Activated B cell treated with CpG ODN at 0.5 μM for 24 hours (primary cell): ENCODE data around the gene ROBO2. TPM values are rescaled to one million over a fixed set of nuclear protein-coding genes. Genes with fewer than 3 reads are reported as not detected.

Experiments used
- ATAC-seq: fragments of 200-7000 bp; cut with Tn5 transposase; one replicate; pipeline ENCODE4 v1.10.0; 2021; ENCODE audit warnings: low read depth, mild to moderate bottlenecking, moderate library complexity
- CTCF ChIA-PET: fragments of 350-600 bp; sonication (Branson Sonifier 250); formaldehyde crosslinking; loops from one replicate; lab custom pipeline; 2021; ENCODE audit warnings: antibody characterized with exemption; lab: Charles Lee
- POLR2A ChIA-PET: fragments of 350-600 bp; sonication (Branson Sonifier 250); formaldehyde crosslinking; loops from one replicate; lab custom pipeline; 2021; ENCODE audit warnings: antibody characterized with exemption; lab: Charles Lee
- DNase-seq: peaks from one replicate; pipeline ENCODE4 v3.0.0; 2022
- H3K27ac Mint-ChIP-seq: one replicate; pipeline ENCODE4 v1.8.0; 2020; ENCODE audit warnings: mixed read lengths
- H3K27me3 Mint-ChIP-seq: one replicate; pipeline ENCODE4 v1.8.0; 2021; ENCODE audit warnings: mixed read lengths
- H3K36me3 Mint-ChIP-seq: one replicate; pipeline ENCODE4 v1.8.0; 2021; ENCODE audit warnings: low read depth, mixed read lengths
- H3K4me1 Mint-ChIP-seq: one replicate; pipeline ENCODE4 v1.8.0; 2021; ENCODE audit warnings: mixed read lengths
- H3K4me3 Mint-ChIP-seq: one replicate; pipeline ENCODE4 v1.8.0; 2020; ENCODE audit warnings: mild to moderate bottlenecking, mixed read lengths
- H3K9me3 Mint-ChIP-seq: one replicate; pipeline ENCODE4 v1.8.0; 2020; ENCODE audit warnings: mixed read lengths
- intact Hi-C: fragments of 100-400 bp; cut with micrococcal nuclease; formaldehyde crosslinking; loops from one replicate; pipeline ENCODE4 v1.15.1; 2024
- total RNA-seq: library from RNA; stranded (reverse); gene quantifications from 2 replicates; pipeline ENCODE4 v1.2.3, GENCODE V29; 2022
- TF ChIP-seq, protein P1 (sequence below): fragments of 200-600 bp; IDR thresholded peaks from one replicate; pipeline ENCODE4 v1.8.0; 2022; ENCODE audit warnings: antibody characterized with exemption, mild to moderate bottlenecking

ROBO2 gene
- total RNA-seq, 1 donor from 2014 or later: not detected

DNA sequence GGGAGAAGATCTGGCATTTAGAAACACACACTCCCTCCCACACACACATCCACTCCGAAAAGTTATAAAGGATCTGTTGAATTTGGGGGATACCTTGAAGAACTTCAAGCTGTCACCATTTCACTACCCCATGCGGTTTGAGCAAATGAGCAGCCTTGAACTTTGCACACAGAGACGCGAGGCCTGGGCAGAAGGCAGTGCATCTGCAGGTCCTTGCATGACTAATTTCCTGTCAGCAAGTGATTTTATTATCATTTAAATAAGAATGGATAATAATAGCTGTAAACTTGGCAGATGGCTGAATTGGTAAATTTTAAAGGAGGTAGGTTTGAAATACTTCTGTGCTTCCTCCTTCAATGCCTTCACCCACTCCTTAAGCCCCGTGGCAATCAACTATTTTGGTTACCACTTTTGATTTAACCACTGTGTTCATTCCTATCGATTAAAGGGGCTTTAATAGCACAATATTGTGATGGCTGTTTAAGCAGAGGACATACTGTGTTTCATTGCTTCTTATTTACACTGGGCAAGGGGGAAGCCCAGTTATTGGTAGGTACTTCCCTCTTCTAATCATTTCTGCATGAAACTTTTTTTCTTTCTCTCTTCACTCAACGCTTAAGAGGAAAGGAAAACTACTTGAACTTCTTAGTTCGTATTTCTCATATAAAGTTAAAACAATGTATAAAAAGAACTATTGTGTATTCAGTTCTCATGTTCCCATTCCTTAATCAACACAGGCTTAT lies 108.1 kb downstream of the ROBO2 start:
- intact Hi-C loops: no loop called here
- no peaks in the 10 kb centered on the region for H3K4me1 Mint-ChIP-seq
- TF ChIP-seq, protein P1, sequence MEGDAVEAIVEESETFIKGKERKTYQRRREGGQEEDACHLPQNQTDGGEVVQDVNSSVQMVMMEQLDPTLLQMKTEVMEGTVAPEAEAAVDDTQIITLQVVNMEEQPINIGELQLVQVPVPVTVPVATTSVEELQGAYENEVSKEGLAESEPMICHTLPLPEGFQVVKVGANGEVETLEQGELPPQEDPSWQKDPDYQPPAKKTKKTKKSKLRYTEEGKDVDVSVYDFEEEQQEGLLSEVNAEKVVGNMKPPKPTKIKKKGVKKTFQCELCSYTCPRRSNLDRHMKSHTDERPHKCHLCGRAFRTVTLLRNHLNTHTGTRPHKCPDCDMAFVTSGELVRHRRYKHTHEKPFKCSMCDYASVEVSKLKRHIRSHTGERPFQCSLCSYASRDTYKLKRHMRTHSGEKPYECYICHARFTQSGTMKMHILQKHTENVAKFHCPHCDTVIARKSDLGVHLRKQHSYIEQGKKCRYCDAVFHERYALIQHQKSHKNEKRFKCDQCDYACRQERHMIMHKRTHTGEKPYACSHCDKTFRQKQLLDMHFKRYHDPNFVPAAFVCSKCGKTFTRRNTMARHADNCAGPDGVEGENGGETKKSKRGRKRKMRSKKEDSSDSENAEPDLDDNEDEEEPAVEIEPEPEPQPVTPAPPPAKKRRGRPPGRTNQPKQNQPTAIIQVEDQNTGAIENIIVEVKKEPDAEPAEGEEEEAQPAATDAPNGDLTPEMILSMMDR: no peak
- DNase-seq (no peak), ATAC-seq (no peak)
- H3K27ac Mint-ChIP-seq: no peak overlapping the region
- no peaks in the 10 kb centered on the region for H3K9me3 Mint-ChIP-seq
- no peaks in the 10 kb centered on the region for H3K36me3 Mint-ChIP-seq
- H3K27me3 Mint-ChIP-seq: no peaks in the 10 kb centered on the region
- ChIA-PET POLR2A (no interaction called here), CTCF (no interaction called here)
- no peak overlapping the region for H3K4me3 Mint-ChIP-seq

DNA sequence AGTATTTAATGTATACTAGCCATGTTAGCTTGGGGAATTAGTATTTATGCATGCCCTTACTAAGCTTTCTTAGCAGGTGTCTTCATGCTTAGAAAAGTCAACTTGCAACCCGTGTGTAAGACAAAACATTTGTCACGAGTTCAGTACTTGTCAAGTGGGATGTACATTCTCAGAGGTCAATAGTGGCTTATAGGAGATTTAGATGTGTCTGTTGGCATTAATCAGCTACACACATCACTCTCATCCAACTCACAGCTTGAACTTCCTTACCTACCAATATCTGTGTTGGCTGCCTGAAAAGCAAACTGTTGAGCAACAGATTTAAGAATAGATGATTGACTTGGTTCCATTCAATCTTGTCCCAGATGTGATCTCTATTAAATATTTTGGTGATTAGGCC lies 109.5 kb downstream of the ROBO2 start:
- TF ChIP-seq, protein P1: no peak
- ChIA-PET CTCF (no interaction called here), POLR2A (no interaction called here)
- DNase-seq (no peak), ATAC-seq (no peak)
- Mint-ChIP-seq H3K4me1 (no peaks in the 10 kb centered on the region), H3K4me3 (no peak overlapping the region), H3K27me3 (no peaks in the 10 kb centered on the region), H3K9me3 (no peaks in the 10 kb centered on the region), H3K36me3 (no peaks in the 10 kb centered on the region), H3K27ac (no peak overlapping the region)
- intact Hi-C loops: no loop called here

DNA sequence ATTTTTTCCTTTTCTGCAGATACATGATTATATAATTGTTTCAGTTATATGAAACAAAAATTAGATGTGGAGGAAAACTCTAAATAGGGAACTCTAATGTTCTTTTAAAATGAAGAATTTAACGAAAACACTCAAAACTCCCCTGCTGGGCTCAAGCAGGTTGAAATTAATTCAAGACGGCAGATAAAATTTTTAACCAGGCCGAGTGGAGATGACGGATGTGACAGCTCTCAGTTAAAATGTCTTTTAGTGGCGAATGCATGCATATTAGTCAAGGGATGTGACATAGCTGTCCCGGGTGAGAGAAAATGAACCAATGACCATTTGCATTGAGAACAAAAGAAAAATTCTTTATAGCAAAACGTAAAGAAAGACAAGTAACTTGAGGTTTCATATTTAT lies 110.1 kb downstream of the ROBO2 start:
- no peak for ATAC-seq
- no peak overlapping the region for H3K27ac Mint-ChIP-seq
- no peak overlapping the region for H3K4me3 Mint-ChIP-seq
- H3K27me3 Mint-ChIP-seq: no peaks in the 10 kb centered on the region
- TF ChIP-seq, protein P1: no peak
- DNase-seq: no peak
- no peaks in the 10 kb centered on the region for H3K9me3 Mint-ChIP-seq
- ChIA-PET POLR2A (no interaction called here), CTCF (no interaction called here)
- H3K4me1 Mint-ChIP-seq: no peaks in the 10 kb centered on the region
- H3K36me3 Mint-ChIP-seq: no peaks in the 10 kb centered on the region
- intact Hi-C loops: no loop called here

GRCh38 chr3:77150759-77151158 lies 110.9 kb downstream of the ROBO2 start:
- H3K4me3 Mint-ChIP-seq: no peak overlapping the region
- no peaks in the 10 kb centered on the region for H3K4me1 Mint-ChIP-seq
- H3K9me3 Mint-ChIP-seq: peaks cover under 1% of the 10 kb centered on the region
- intact Hi-C loops: no loop called here
- no peak overlapping the region for H3K27ac Mint-ChIP-seq
- H3K36me3 Mint-ChIP-seq: no peaks in the 10 kb centered on the region
- H3K27me3 Mint-ChIP-seq: no peaks in the 10 kb centered on the region
- ATAC-seq: no peak
- ChIA-PET POLR2A (no interaction called here), CTCF (no interaction called here)
- DNase-seq: no peak
- TF ChIP-seq, protein P1: no peak

DNA sequence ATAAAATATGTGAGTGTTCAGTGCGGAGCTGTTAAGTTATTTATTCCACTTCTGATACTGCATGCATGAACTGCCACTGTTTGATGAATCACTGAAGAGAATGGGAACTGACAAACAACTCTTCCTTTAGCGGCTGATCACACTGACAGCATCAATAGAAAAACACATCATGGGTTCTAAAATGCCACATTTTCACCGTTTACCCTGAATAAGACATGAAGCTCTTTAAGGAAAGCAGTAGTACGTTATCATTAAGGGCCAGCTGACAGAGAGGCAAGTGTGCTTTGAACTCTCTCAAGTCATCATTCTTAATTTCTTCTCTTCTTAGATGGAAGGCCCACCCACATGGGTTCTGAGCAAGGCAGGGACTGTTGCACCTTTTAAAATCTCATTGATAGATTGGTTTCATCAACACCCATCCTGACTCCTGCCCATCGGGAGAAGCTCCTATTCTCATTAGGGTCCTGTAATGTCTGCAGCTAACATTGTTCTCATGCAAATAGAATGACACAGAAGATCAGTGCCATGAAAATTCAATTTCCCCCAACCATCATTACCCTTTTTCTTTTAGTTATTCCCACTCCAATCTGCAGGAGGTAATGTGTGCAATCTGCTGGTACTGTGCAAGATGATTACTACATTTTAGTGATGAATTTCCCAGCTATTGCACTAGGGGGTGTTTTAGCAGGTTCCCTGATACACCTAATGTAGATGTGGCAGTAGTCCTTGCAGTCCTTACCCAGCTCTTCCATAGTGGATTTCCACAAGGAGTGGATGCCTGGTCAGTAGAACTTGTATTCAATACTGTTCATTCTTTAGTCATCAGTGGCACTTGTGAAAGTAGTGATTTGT lies 119.1 kb downstream of the ROBO2 start:
- ATAC-seq (no peak), DNase-seq (no peak)
- Mint-ChIP-seq H3K27me3 (no peaks in the 10 kb centered on the region), H3K36me3 (no peaks in the 10 kb centered on the region), H3K9me3 (peaks cover 4% of the 10 kb centered on the region), H3K4me3 (no peak overlapping the region), H3K27ac (no peak overlapping the region), H3K4me1 (no peaks in the 10 kb centered on the region)
- POLR2A ChIA-PET: no interaction called here
- CTCF ChIA-PET: no interaction called here
- intact Hi-C loops: no loop called here
- TF ChIP-seq, protein P1: no peak
